ENCODE results near the gene PARD6B. TPM values are rescaled to one million over a fixed set of nuclear protein-coding genes. Genes with fewer than 3 reads are reported as not detected.

Gene PARD6B
- total RNA-seq, 1 donor from 2014 or later, result 4.7 TPM

- no peak for DNase-seq (ENCODE audit: low spot score)
- H3K27ac Mint-ChIP-seq, result no peak overlapping the region
- no peak overlapping the region for H3K4me3 Mint-ChIP-seq (ENCODE audit: low read depth)
- intact Hi-C loops (cut with micrococcal nuclease), result no loop called here
- no peaks in the 10 kb centered on the region for H3K36me3 Mint-ChIP-seq (ENCODE audit: low read depth)
- H3K4me1 Mint-ChIP-seq (ENCODE audit: low read depth), result peaks cover 10% of the 10 kb centered on the region
- peaks cover 6% of the 10 kb centered on the region for H3K27me3 Mint-ChIP-seq (ENCODE audit: low read depth)
- no peaks in the 10 kb centered on the region for H3K9me3 Mint-ChIP-seq
Observed at GRCh38 chr20:50722424-50723155, 8.8 kb upstream of the PARD6B start.

- Mint-ChIP-seq H3K27ac (no peak overlapping the region), H3K27me3 (ENCODE audit: low read depth) (no peaks in the 10 kb centered on the region), H3K4me1 (ENCODE audit: low read depth) (peaks cover 12% of the 10 kb centered on the region), H3K4me3 (ENCODE audit: low read depth) (no peak overlapping the region), H3K36me3 (ENCODE audit: low read depth) (no peaks in the 10 kb centered on the region), H3K9me3 (no peaks in the 10 kb centered on the region)
- intact Hi-C loops (cut with micrococcal nuclease), result no loop called here
- DNase-seq (ENCODE audit: low spot score), result no peak
Observed at GRCh38 chr20:50723672-50724071, 7.7 kb upstream of the PARD6B start.

- H3K27me3 Mint-ChIP-seq (ENCODE audit: low read depth), result no peaks in the 10 kb centered on the region
- no peak for DNase-seq (ENCODE audit: low spot score)
- H3K9me3 Mint-ChIP-seq, result no peaks in the 10 kb centered on the region
- H3K4me1 Mint-ChIP-seq (ENCODE audit: low read depth), result peaks cover 12% of the 10 kb centered on the region
- no peaks in the 10 kb centered on the region for H3K36me3 Mint-ChIP-seq (ENCODE audit: low read depth)
- no peak overlapping the region for H3K4me3 Mint-ChIP-seq (ENCODE audit: low read depth)
- no peak overlapping the region for H3K27ac Mint-ChIP-seq
- intact Hi-C loops (cut with micrococcal nuclease), result no loop called here
Observed at GRCh38 chr20:50724112-50724725, 7.2 kb upstream of the PARD6B start.

- peaks cover 12% of the 10 kb centered on the region for H3K4me1 Mint-ChIP-seq (ENCODE audit: low read depth)
- H3K4me3 Mint-ChIP-seq (ENCODE audit: low read depth), result no peak overlapping the region
- no peaks in the 10 kb centered on the region for H3K36me3 Mint-ChIP-seq (ENCODE audit: low read depth)
- DNase-seq (ENCODE audit: low spot score), result no peak
- H3K27ac Mint-ChIP-seq, result no peak overlapping the region
- H3K27me3 Mint-ChIP-seq (ENCODE audit: low read depth), result no peaks in the 10 kb centered on the region
- intact Hi-C loops (cut with micrococcal nuclease), result no loop called here
- no peaks in the 10 kb centered on the region for H3K9me3 Mint-ChIP-seq
Observed at GRCh38 chr20:50724851-50725723, 6.3 kb upstream of the PARD6B start.

GRCh38 chr20:50725724-50726005 lies 5.7 kb upstream of the PARD6B start:
- intact Hi-C loops (cut with micrococcal nuclease), result no loop called here
- Mint-ChIP-seq H3K4me3 (ENCODE audit: low read depth) (no peak overlapping the region), H3K27ac (no peak overlapping the region), H3K9me3 (no peaks in the 10 kb centered on the region), H3K4me1 (ENCODE audit: low read depth) (peaks cover 15% of the 10 kb centered on the region), H3K27me3 (ENCODE audit: low read depth) (no peaks in the 10 kb centered on the region), H3K36me3 (ENCODE audit: low read depth) (no peaks in the 10 kb centered on the region)
- DNase-seq (ENCODE audit: low spot score), result no peak

GRCh38 chr20:50726955-50727791 lies 4.2 kb upstream of the PARD6B start:
- intact Hi-C loops (cut with micrococcal nuclease), result no loop called here
- Mint-ChIP-seq H3K36me3 (ENCODE audit: low read depth) (no peaks in the 10 kb centered on the region), H3K27me3 (ENCODE audit: low read depth) (no peaks in the 10 kb centered on the region), H3K9me3 (no peaks in the 10 kb centered on the region), H3K4me3 (ENCODE audit: low read depth) (no peak overlapping the region), H3K4me1 (ENCODE audit: low read depth) (peaks cover 15% of the 10 kb centered on the region), H3K27ac (no peak overlapping the region)
- no peak for DNase-seq (ENCODE audit: low spot score)

GRCh38 chr20:50727792-50728485 lies 3.4 kb upstream of the PARD6B start:
- DNase-seq (ENCODE audit: low spot score), result no peak
- H3K4me1 Mint-ChIP-seq (ENCODE audit: low read depth), result peaks cover 21% of the 10 kb centered on the region
- H3K27me3 Mint-ChIP-seq (ENCODE audit: low read depth), result no peaks in the 10 kb centered on the region
- intact Hi-C loops (cut with micrococcal nuclease), result no loop called here
- no peaks in the 10 kb centered on the region for H3K9me3 Mint-ChIP-seq
- H3K27ac Mint-ChIP-seq, result no peak overlapping the region
- no peaks in the 10 kb centered on the region for H3K36me3 Mint-ChIP-seq (ENCODE audit: low read depth)
- H3K4me3 Mint-ChIP-seq (ENCODE audit: low read depth), result no peak overlapping the region

- Mint-ChIP-seq H3K27ac (no peak overlapping the region), H3K9me3 (no peaks in the 10 kb centered on the region), H3K27me3 (ENCODE audit: low read depth) (no peaks in the 10 kb centered on the region), H3K4me1 (ENCODE audit: low read depth) (peaks cover 24% of the 10 kb centered on the region), H3K36me3 (ENCODE audit: low read depth) (no peaks in the 10 kb centered on the region), H3K4me3 (ENCODE audit: low read depth) (no peak overlapping the region)
- DNase-seq (ENCODE audit: low spot score), result no peak
- intact Hi-C loops (cut with micrococcal nuclease), result no loop called here
Observed at GRCh38 chr20:50728486-50728980, 2.8 kb upstream of the PARD6B start.

GRCh38 chr20:50728981-50729874 lies 2.2 kb upstream of the PARD6B start:
- H3K27ac Mint-ChIP-seq, result no peak overlapping the region
- no peaks in the 10 kb centered on the region for H3K36me3 Mint-ChIP-seq (ENCODE audit: low read depth)
- no peak overlapping the region for H3K4me3 Mint-ChIP-seq (ENCODE audit: low read depth)
- no peaks in the 10 kb centered on the region for H3K27me3 Mint-ChIP-seq (ENCODE audit: low read depth)
- DNase-seq (ENCODE audit: low spot score), result no peak
- H3K4me1 Mint-ChIP-seq (ENCODE audit: low read depth), result peaks cover 26% of the 10 kb centered on the region
- no peaks in the 10 kb centered on the region for H3K9me3 Mint-ChIP-seq
- intact Hi-C loops (cut with micrococcal nuclease), result no loop called here

GRCh38 chr20:50729901-50730764 lies 1.2 kb upstream of the PARD6B start:
- Mint-ChIP-seq H3K36me3 (ENCODE audit: low read depth) (no peaks in the 10 kb centered on the region), H3K27me3 (ENCODE audit: low read depth) (no peaks in the 10 kb centered on the region), H3K4me3 (ENCODE audit: low read depth) (peak overlapping the region; percentile 84), H3K4me1 (ENCODE audit: low read depth) (peaks cover 26% of the 10 kb centered on the region), H3K27ac (peak overlapping the region; percentile 55), H3K9me3 (no peaks in the 10 kb centered on the region)
- intact Hi-C loops (cut with micrococcal nuclease), result loop anchor here (2.0 to 10.0 kb wide), 2 partner anchors 17 to 245 kb away; no protein-coding TSS in a partner anchor
- DNase-seq (ENCODE audit: low spot score), result no peak

- Mint-ChIP-seq H3K27me3 (ENCODE audit: low read depth) (no peaks in the 10 kb centered on the region), H3K9me3 (no peaks in the 10 kb centered on the region), H3K36me3 (ENCODE audit: low read depth) (no peaks in the 10 kb centered on the region), H3K4me1 (ENCODE audit: low read depth) (peaks cover 27% of the 10 kb centered on the region), H3K27ac (no peak overlapping the region), H3K4me3 (ENCODE audit: low read depth) (peak overlapping the region; percentile 84)
- no peak for DNase-seq (ENCODE audit: low spot score)
- intact Hi-C loops (cut with micrococcal nuclease), result loop anchor here (1.0 to 10.0 kb wide), 3 partner anchors 16 to 246 kb away; partner anchors contain the start of gene ADNP
Observed at GRCh38 chr20:50730765-50731054, 670 bp upstream of the PARD6B start.
